Mesodermal cell (in vitro differentiated cells): ENCODE measurements around the gene FRMD8.
A peak's percentile ranks its signal among the peaks of the same experiment; 100 is the strongest.

Source experiments
- H3K27ac ChIP-seq: 2 replicates; pipeline ENCODE4 v1.7.0; 2013; ENCODE audit warnings: mild to moderate bottlenecking, low read depth, low read length, moderate library complexity; ENCODE audit not compliant: severe bottlenecking
- H3K36me3 ChIP-seq: 2 replicates; pipeline ENCODE4 v1.7.1; 2013; ENCODE audit warnings: mild to moderate bottlenecking, low read length, moderate library complexity; ENCODE audit not compliant: control insufficient read depth, insufficient read depth
- H3K4me1 ChIP-seq: one replicate; pipeline ENCODE4 v1.7.1; 2013; ENCODE audit warnings: mild to moderate bottlenecking, low read length; ENCODE audit not compliant: insufficient read depth, control insufficient read depth, poor library complexity, severe bottlenecking
- H3K4me3 ChIP-seq: 2 replicates; pipeline ENCODE4 v1.7.0; 2013; ENCODE audit warnings: low read length, control low read depth, mild to moderate bottlenecking; ENCODE audit not compliant: insufficient read depth, poor library complexity, severe bottlenecking; ENCODE audit errors: extremely low read depth
- H3K9me3 ChIP-seq: 2 replicates; pipeline ENCODE4 v1.7.1; 2013; ENCODE audit warnings: mild to moderate bottlenecking, low read length, moderate library complexity; ENCODE audit not compliant: control insufficient read depth
- WGBS, 2 experiments: methylation state at CpG; one replicate each; pipeline ENCODE4 v1.1.5; 2013; ENCODE audit warnings: missing lambda C conversion rate in 2 of 2; ENCODE audit not compliant: insufficient coverage in 2 of 2; 5-methylcytosine and 5-hydroxymethylcytosine counted together

The FRMD8 gene

GRCh38 chr11:65355013-65355775, 31.2 kb upstream of the FRMD8 start:
- WGBS, 2 experiments: 5 to 6% methylated on average over 34 to 37 of the region's 47 CpGs
- no peak overlapping the region for H3K27ac ChIP-seq
- no peaks in the 10 kb centered on the region for H3K9me3 ChIP-seq
- H3K36me3 ChIP-seq: peaks cover 25% of the 10 kb centered on the region
- peak overlapping the region; percentile 47 for H3K4me3 ChIP-seq
- peaks cover 25% of the 10 kb centered on the region for H3K4me1 ChIP-seq

- WGBS, 2 experiments: 73 to 76% methylated on average over 34 to 35 of the region's 35 CpGs
- Histone ChIP-seq H3K36me3 (peaks cover 18% of the 10 kb centered on the region), H3K4me1 (peaks cover 25% of the 10 kb centered on the region), H3K27ac (no peak overlapping the region), H3K4me3 (no peak overlapping the region), H3K9me3 (no peaks in the 10 kb centered on the region)
These were observed 30.6 kb upstream of the FRMD8 start for GRCh38 chr11:65355776-65356393.

GRCh38 chr11:65356394-65356972, 30.0 kb upstream of the FRMD8 start:
- peaks cover 25% of the 10 kb centered on the region for H3K4me1 ChIP-seq
- H3K27ac ChIP-seq: no peak overlapping the region
- no peaks in the 10 kb centered on the region for H3K9me3 ChIP-seq
- no peak overlapping the region for H3K4me3 ChIP-seq
- H3K36me3 ChIP-seq: peaks cover 13% of the 10 kb centered on the region
- WGBS, 2 experiments: 93 to 95% methylated on average over 25 to 26 of the region's 30 CpGs

- Histone ChIP-seq H3K4me3 (no peak overlapping the region), H3K4me1 (peaks cover 25% of the 10 kb centered on the region), H3K9me3 (no peaks in the 10 kb centered on the region), H3K36me3 (no peaks in the 10 kb centered on the region), H3K27ac (no peak overlapping the region)
- 86 to 92% methylated on average over 4 to 5 of the region's 8 CpGs for WGBS, 2 experiments
These were observed 28.5 kb upstream of the FRMD8 start for GRCh38 chr11:65357856-65358356.

- Histone ChIP-seq H3K4me3 (no peak overlapping the region), H3K36me3 (no peaks in the 10 kb centered on the region), H3K27ac (no peak overlapping the region), H3K9me3 (no peaks in the 10 kb centered on the region), H3K4me1 (peaks cover 16% of the 10 kb centered on the region)
- 87 to 96% methylated on average over 5 to 10 of the region's 10 CpGs for WGBS, 2 experiments
These were observed 24.0 kb upstream of the FRMD8 start for GRCh38 chr11:65362320-65362931.

GRCh38 chr11:65362966-65363365, 23.5 kb upstream of the FRMD8 start:
- Histone ChIP-seq H3K9me3 (no peaks in the 10 kb centered on the region), H3K36me3 (no peaks in the 10 kb centered on the region), H3K4me3 (no peak overlapping the region), H3K27ac (no peak overlapping the region), H3K4me1 (peaks cover 11% of the 10 kb centered on the region)
- WGBS, 2 experiments: 84 to 88% methylated on average over 6 of the region's 6 CpGs

GRCh38 chr11:65363770-65364169, 22.7 kb upstream of the FRMD8 start:
- Histone ChIP-seq H3K36me3 (no peaks in the 10 kb centered on the region), H3K27ac (no peak overlapping the region), H3K4me1 (peaks cover 9% of the 10 kb centered on the region), H3K4me3 (no peak overlapping the region), H3K9me3 (no peaks in the 10 kb centered on the region)
- 67% methylated on average over 2 of the region's 3 CpGs; no CpG with 5 or more reads in 1 of the 2 experiments for WGBS, 2 experiments

- Histone ChIP-seq H3K4me1 (peaks cover 21% of the 10 kb centered on the region), H3K36me3 (no peaks in the 10 kb centered on the region), H3K27ac (peak overlapping the region; percentile 66), H3K9me3 (no peaks in the 10 kb centered on the region), H3K4me3 (no peak overlapping the region)
- 31% methylated on average over 3 of the region's 4 CpGs; no CpG with 5 or more reads in 1 of the 2 experiments for whole genome bisulfite sequencing, 2 experiments
These were observed 20.1 kb upstream of the FRMD8 start for GRCh38 chr11:65366340-65366773.

GRCh38 chr11:65370659-65371049, 15.8 kb upstream of the FRMD8 start:
- no peaks in the 10 kb centered on the region for H3K9me3 ChIP-seq
- 86 to 89% methylated on average over 4 to 6 of the region's 6 CpGs for WGBS, 2 experiments
- no peaks in the 10 kb centered on the region for H3K36me3 ChIP-seq
- H3K27ac ChIP-seq: peak overlapping the region; percentile 91
- H3K4me3 ChIP-seq: no peak overlapping the region
- peaks cover 28% of the 10 kb centered on the region for H3K4me1 ChIP-seq

- peaks cover 25% of the 10 kb centered on the region for H3K4me1 ChIP-seq
- WGBS, 2 experiments: 91 to 92% methylated on average over 12 to 14 of the region's 14 CpGs
These were observed 12.4 kb upstream of the FRMD8 start for GRCh38 chr11:65373839-65374580.

More at GRCh38 chr11:65373839-65374580, 12.4 kb upstream of the FRMD8 start:
- Histone ChIP-seq H3K36me3 (no peaks in the 10 kb centered on the region), H3K4me3 (no peak overlapping the region), H3K27ac (no peak overlapping the region), H3K9me3 (no peaks in the 10 kb centered on the region)
